ENCODE data around the gene PSMD1.

The PSMD1 gene

GRCh38 chr2:231036131-231036530 lies 20.5 kb upstream of the PSMD1 start:
- DNase-seq: no peak

- DNase-seq: no peak
Observed at GRCh38 chr2:231036578-231037106, 20.0 kb upstream of the PSMD1 start.

- DNase-seq: no peak
Observed at GRCh38 chr2:231037202-231037730, 19.4 kb upstream of the PSMD1 start, which contains the start of gene C2orf72. TSS of gene C2orf72 (plus strand) at chr2:231037523. CDS start at chr2:231037566, 43 bp downstream.

- DNase-seq: no peak
Observed at GRCh38 chr2:231037731-231038482, 18.8 kb upstream of the PSMD1 start.

- no peak for DNase-seq
Observed at GRCh38 chr2:231038483-231039293, 18.0 kb upstream of the PSMD1 start.

GRCh38 chr2:231039294-231039664 lies 17.4 kb upstream of the PSMD1 start:
- DNase-seq: no peak

- no peak for DNase-seq
Observed at GRCh38 chr2:231039821-231040364, 16.8 kb upstream of the PSMD1 start.

GRCh38 chr2:231041061-231041689 lies 15.5 kb upstream of the PSMD1 start:
- no peak for DNase-seq

- DNase-seq: no peak
Observed at GRCh38 chr2:231043796-231044195, 12.9 kb upstream of the PSMD1 start.

- DNase-seq: no peak
Observed at GRCh38 chr2:231046916-231047273, 9.8 kb upstream of the PSMD1 start.

- no peak for DNase-seq
Observed at GRCh38 chr2:231047274-231047922, 9.3 kb upstream of the PSMD1 start.

- no peak for DNase-seq
Observed at GRCh38 chr2:231047923-231048915, 8.4 kb upstream of the PSMD1 start.

GRCh38 chr2:231049286-231050017 lies 7.2 kb upstream of the PSMD1 start:
- DNase-seq: no peak

- DNase-seq: no peak
Observed at GRCh38 chr2:231050018-231050901, 6.4 kb upstream of the PSMD1 start.

GRCh38 chr2:231051116-231051515 lies 5.6 kb upstream of the PSMD1 start:
- no peak for DNase-seq

GRCh38 chr2:231052494-231053451 lies 3.9 kb upstream of the PSMD1 start:
- DNase-seq: peak; percentile 86

GRCh38 chr2:231053846-231054245 lies 2.8 kb upstream of the PSMD1 start:
- no peak for DNase-seq

- no peak for DNase-seq
Observed at GRCh38 chr2:231057590-231057989, 923 bp downstream of the PSMD1 start.

All from CD4-positive, alpha-beta T cell treated with Interleukin-21 for 1 hour (primary cell).